GM10248 (cell line): ENCODE results near the gene EPHB1.

Source experiments
- CTCF ChIA-PET: fragments of 300-600 bp; sonication (Branson Sonifier 250); formaldehyde crosslinking; extraction: SDS; loops from one replicate; lab custom pipeline; 2021; ENCODE audit warnings: antibody characterized with exemption; lab: Yijun Ruan, JAX
- POLR2A ChIA-PET: fragments of 350-650 bp; sonication (Branson Sonifier 250); formaldehyde crosslinking; extraction: SDS; loops from one replicate; lab custom pipeline; 2020; ENCODE audit warnings: antibody characterized with exemption; lab: Yijun Ruan, JAX
- DNase-seq: peaks from one replicate; pipeline ENCODE4 v3.0.0; 2012; ENCODE audit errors: extremely low spot score
- TF ChIP-seq, protein P1 (sequence below): IDR thresholded peaks from 2 replicates; pipeline ENCODE4 v1.5.1; 2012; ENCODE audit warnings: mild to moderate bottlenecking, low read depth; ENCODE audit errors: extremely low read depth, missing control alignments, control extremely low read depth

Gene EPHB1

GRCh38 chr3:135154186-135154585 is 359.1 kb downstream of the EPHB1 start:
- TF ChIP-seq, protein P1, sequence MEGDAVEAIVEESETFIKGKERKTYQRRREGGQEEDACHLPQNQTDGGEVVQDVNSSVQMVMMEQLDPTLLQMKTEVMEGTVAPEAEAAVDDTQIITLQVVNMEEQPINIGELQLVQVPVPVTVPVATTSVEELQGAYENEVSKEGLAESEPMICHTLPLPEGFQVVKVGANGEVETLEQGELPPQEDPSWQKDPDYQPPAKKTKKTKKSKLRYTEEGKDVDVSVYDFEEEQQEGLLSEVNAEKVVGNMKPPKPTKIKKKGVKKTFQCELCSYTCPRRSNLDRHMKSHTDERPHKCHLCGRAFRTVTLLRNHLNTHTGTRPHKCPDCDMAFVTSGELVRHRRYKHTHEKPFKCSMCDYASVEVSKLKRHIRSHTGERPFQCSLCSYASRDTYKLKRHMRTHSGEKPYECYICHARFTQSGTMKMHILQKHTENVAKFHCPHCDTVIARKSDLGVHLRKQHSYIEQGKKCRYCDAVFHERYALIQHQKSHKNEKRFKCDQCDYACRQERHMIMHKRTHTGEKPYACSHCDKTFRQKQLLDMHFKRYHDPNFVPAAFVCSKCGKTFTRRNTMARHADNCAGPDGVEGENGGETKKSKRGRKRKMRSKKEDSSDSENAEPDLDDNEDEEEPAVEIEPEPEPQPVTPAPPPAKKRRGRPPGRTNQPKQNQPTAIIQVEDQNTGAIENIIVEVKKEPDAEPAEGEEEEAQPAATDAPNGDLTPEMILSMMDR, result no peak
- ChIA-PET POLR2A (no interaction called here), CTCF (no interaction called here)
- no peak for DNase-seq

DNA sequence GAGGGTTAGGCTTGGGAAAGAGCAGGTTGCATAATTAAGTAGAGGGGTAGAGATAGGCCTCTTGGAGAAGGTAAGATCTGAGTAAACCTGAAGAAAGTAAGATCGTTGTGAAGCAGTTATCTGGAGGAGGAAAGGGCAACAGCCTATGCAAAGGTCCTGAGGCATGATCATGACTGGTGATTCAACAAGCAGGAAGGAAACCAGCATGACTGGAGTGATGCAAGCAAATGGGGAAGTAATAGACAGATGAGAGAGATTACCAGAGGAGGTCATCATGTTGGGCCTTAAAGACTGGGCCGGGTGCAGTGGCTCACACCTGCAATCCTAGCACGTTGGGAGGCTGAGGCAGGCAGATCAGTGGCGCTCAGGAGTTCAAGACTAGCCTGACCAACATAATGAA is 360.2 kb downstream of the EPHB1 start:
- CTCF ChIA-PET, result no interaction called here
- DNase-seq, result no peak
- TF ChIP-seq, protein P1, result no peak
- POLR2A ChIA-PET, result no interaction called here

DNA sequence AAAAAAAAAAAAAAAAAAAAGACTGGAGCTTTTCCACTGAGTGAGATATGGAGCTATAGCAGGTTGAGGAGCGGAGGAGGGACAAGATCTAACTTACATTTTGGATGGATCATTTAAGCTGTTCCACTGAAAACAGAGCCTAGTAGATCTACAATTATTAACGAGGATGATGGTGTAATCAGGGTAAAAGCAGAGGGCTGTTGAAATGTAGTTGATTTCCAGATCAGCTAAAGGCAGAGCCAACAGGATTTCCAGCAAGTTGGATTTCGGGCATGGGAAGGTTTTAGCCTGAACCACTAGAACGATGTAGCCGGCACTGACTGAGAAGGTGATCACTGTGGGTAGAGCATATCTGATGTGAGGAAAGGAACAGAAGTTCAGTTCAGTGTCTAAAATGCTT is 360.7 kb downstream of the EPHB1 start:
- POLR2A ChIA-PET, result no interaction called here
- CTCF ChIA-PET, result no interaction called here
- TF ChIP-seq, protein P1, result no peak
- no peak for DNase-seq

GRCh38 chr3:135157045-135157740 is 362.1 kb downstream of the EPHB1 start:
- no peak for DNase-seq
- TF ChIP-seq, protein P1, result no peak
- CTCF ChIA-PET, result interaction anchor here (1.2 kb wide), 1 partner anchor 12 kb away, joined by 6 read pairs; no protein-coding TSS in a partner anchor
- POLR2A ChIA-PET, result no interaction called here

- CTCF ChIA-PET, result interaction anchor here (1.2 kb wide), 1 partner anchor 10 kb away, joined by 6 read pairs; no protein-coding TSS in a partner anchor
These were observed 363.5 kb downstream of the EPHB1 start for GRCh38 chr3:135158520-135158919.

GRCh38 chr3:135159681-135160247 is 364.7 kb downstream of the EPHB1 start:
- ChIA-PET CTCF (interaction anchor here (1.3 kb wide), 1 partner anchor 13 kb away, joined by 3 read pairs; no protein-coding TSS in a partner anchor), POLR2A (no interaction called here)
- TF ChIP-seq, protein P1, result no peak
- DNase-seq, result no peak

More at GRCh38 chr3:135158520-135158919, 363.5 kb downstream of the EPHB1 start:
- TF ChIP-seq, protein P1, result no peak
- POLR2A ChIA-PET, result no interaction called here
- no peak for DNase-seq
